GM21447 (cell line): ENCODE data around the gene ADIPOR2.

Experiments
- ATAC-seq: cut with Tn5 transposase; IDR thresholded peaks from one replicate; pipeline ENCODE4 v1.9.1; 2021; ENCODE audit not compliant: unreplicated experiment

The ADIPOR2 gene, protein sequence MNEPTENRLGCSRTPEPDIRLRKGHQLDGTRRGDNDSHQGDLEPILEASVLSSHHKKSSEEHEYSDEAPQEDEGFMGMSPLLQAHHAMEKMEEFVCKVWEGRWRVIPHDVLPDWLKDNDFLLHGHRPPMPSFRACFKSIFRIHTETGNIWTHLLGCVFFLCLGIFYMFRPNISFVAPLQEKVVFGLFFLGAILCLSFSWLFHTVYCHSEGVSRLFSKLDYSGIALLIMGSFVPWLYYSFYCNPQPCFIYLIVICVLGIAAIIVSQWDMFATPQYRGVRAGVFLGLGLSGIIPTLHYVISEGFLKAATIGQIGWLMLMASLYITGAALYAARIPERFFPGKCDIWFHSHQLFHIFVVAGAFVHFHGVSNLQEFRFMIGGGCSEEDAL

DNA sequence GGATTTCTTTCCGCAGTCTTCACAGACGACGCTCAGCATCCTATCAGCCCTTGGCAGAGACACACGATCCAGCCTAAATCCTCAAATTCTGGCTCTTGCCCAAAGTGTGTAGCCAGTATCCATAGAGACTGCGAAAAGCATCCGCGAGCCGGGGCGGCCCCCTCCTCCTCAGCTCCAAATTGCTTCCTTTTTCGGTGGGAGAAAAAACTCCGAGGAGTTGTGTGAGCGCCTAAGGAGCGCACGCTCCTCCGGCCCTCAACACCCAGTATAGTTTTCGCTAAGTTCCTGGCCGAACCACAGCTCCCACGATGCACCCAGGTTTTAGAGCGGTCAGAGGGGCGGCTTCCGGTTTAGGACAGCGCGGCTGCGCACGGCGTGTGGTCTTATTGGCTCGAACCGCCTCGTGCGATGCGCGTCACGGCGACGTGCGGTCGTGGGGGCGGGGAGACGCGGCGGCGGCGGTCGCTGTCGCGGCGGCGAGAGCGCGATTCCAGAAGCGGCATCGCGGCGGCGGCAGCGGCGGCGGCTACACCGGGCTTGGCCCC, at the start of gene ADIPOR2:
Gene ADIPOR2, plus strand, starts transcription at position 493 of the 545 bp plus-strand sequence. CDS start 63,274 bp downstream, outside the sequence.
- peak; percentile 92 for ATAC-seq

DNA sequence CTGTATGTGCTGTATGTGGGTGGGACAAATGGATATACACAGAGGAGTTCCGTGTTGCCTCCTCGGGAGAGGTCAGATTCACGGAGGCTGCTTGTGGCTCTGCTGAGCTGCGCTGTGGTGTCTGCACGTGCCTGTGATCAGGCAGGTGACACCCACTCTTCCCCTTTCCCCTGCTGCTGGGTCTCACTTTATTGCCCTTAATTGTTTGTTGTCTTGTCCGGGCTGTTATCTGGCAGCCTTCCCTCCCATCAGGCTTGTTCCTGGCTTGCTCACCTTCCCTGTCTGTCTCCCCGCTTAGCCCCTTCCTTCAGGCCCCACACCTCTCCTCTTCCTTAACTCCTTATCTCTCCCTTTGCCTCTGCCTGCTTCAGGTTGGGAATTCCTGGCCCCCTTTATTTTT, 48.4 kb upstream of the ADIPOR2 start:
- no peak for ATAC-seq

DNA sequence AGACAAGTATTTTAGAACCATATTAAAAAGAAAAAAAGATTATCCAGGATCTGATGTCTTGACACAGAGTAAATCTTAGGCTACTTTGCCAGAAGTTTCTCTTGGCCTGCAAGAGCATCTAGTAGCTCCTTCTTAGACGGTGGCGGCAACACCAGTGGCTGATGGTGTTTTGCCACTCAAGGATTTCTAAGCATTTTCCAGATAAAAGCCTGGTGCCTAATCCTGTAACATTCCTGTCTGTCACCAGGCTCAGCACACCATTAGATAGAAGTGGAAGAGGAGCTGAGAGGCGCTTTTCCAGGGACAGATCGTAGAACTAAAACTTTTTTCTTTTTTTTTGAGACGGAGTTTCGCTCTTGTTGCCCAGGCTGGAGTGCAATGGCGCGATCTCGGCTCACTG, 47.8 kb upstream of the ADIPOR2 start:
- no peak for ATAC-seq

DNA sequence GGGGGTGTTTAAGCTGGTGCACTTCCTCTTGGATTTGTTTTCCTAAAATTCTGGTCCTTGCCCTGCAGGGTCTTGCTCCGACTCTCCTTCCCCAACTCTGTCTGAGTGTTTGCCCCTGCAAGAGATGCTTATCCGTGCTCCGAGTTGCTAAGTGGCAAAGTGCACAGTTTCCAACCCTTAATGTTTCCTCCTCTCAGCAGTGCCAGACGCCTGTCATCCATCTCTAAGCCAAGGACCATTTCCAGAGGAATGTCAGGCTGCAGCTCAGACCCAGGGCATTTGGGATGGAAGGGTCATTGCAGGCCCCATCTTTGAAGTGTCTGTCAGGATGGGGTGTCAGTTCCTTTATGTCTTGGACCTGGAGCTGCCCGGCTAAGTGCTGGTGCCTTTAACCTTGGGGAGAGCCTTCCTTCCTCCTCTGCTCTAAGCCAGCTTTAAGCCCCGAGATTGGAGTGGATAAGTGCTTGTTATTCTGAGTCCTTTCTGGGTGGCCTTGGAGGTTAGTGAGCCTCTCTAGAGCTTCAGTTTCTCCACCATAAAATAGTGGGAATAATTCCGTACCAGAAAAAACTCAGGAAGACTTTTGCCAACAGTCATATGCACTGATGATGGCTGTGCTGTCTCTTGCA, 46.9 kb upstream of the ADIPOR2 start:
- no peak for ATAC-seq

DNA sequence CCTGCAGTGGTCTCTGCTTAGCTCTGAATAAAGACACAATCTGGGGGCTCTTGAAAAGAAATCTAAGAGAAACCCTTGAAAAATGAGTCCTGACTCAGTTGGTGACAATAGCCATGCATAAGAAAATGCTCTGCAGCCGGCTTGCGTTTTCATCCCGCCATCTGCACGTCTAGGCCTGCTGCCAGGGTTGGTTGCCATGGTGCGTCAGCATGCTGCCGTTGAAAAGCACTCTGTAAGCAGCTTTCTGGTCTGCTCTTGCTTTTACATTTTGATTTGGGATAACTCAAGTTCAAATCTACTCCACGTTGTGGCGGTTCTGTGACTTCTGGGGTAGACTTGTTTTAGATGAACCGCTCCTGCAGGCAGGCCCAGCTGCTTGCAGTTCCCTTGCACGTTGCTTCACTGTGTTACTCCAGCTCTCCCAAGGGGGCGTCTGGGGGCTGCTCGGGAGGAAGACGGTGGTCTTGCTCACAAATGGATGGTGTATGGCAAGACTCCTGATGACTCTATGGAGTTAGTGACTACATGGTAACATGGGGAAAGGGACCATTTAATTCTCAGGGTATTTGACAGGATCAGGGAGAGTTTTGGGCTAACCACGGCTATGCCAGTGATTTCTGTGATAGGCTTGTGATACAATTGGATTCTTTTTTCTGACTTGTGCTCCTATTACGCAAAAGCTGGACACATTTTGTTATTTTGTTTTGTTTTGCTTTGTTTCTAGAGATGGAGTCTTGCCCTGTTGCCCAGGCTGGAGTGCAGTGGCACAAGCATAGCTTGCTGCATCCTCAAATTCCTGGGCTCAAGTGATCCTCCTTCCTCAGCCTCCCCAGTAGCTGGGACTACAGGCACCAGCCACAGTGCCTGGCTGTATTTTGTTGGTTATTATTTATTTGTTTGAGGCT, 46.1 kb upstream of the ADIPOR2 start:
- ATAC-seq = no peak

DNA sequence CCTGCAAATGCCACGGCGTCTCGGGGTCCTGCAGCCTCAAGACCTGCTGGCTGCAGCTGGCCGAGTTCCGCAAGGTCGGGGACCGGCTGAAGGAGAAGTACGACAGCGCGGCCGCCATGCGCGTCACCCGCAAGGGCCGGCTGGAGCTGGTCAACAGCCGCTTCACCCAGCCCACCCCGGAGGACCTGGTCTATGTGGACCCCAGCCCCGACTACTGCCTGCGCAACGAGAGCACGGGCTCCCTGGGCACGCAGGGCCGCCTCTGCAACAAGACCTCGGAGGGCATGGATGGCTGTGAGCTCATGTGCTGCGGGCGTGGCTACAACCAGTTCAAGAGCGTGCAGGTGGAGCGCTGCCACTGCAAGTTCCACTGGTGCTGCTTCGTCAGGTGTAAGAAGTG, 45.1 kb upstream of the ADIPOR2 start:
- no peak for ATAC-seq

DNA sequence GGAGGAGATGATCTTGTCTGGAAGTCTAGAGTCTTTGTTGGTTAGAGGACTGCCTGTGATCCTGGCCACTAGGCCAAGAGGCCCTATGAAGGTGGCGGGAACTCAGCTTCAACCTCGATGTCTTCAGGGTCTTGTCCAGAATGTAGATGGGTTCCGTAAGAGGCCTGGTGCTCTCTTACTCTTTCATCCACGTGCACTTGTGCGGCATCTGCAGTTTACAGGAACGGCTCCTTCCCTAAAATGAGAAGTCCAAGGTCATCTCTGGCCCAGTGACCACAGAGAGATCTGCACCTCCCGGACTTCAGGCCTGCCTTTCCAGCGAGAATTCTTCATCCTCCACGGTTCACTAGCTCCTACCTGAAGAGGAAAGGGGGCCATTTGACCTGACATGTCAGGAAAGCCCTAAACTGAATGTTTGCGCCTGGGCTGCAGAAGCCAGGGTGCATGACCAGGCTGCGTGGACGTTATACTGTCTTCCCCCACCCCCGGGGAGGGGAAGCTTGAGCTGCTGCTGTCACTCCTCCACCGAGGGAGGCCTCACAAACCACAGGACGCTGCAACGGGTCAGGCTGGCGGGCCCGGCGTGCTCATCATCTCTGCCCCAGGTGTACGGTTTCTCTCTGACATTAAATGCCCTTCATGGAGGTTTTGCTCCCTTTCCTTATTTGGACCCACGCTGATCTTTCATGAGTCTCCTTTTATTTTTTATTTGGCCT, 44.1 kb upstream of the ADIPOR2 start:
- no peak for ATAC-seq

DNA sequence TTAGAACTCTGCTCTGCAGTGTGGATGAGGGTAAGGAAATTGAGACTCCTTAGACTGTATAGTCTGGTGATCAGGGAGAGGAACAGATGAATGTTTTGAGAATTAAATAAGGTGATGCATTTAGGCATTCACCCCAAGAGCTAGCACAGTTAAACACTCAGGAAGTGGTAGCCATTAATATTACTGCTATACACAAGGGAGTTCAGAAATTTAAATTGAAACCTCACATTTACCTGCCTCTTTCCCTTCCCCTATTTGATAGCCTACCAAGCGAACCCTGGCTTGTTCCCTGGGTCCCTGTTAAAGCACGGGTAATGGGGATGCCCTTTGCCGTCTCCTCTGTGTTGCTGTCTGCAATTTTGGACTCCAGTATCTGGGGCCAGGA, 43.6 kb upstream of the ADIPOR2 start:
- ATAC-seq = no peak

DNA sequence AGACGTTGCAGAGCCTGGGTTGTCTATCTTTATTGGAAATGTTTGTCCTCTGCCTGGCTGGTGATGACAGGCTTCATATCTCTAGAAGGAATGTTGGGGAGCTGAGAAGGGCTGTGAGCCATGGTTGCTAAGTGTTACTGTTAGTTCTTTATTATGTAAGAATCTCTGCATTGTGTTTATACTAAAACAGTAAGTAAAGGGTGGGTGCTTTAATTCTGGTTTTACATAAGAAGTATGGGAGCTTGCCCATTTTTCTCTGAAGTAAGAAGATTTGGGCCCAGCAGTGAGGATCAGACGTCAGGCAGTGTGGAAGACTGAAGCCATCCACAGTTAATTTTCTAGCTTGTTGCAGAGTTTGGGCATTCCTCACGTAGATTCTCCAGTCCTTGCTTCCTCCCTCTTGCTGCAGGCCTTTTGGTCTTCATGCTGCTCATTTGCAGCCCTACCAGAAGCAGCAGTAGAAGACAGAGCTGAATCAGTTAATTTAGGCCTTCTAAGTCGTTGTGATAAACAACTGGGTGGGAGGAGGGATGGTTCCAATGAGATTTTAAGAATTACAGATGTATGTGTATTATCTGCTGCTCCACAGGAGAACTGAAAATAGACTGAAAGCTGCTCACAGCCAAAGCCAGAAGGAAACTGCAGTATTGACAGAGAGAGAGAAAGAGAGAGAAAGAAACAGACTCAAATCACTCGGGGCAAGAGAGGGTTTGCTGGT, 40.5 kb upstream of the ADIPOR2 start:
- ATAC-seq = no peak

DNA sequence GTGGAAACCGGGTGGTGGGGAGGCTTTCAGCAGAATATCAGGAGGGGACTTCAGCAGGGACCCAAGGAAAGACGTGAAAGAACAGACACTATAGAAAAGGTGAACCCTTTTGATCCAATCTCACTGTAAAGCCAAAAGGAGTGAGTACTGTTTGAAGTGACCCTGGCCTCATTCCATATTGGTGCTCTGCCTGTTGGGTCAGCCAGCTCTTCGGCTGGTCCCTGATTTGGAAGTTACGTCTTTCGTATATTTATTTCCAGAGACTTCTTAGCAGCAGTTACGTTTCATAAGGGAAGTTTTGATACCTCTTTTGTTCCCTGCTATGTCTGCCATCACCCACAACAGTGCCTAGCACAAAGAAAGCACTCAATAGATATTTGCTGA, 39.9 kb upstream of the ADIPOR2 start:
- ATAC-seq = no peak

DNA sequence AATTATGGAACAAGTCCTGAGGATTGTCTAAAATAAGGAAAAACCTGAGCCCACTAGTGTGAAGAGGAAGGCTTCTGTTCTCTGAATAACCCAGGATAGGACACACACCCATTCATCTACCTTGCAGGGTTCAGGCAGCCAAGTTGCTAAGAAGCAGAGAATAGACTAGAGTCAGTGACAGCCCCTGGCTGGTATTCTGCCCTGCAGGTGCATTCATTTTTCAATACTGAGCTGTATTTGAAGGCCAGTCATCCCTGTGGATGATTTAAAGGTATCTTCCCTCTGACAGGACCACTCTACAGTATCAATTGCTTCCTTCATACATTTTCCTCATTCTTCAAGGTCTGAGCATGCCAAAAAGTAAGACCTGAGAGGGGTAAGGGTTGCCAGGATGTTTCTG, 38.9 kb upstream of the ADIPOR2 start:
- ATAC-seq = no peak

DNA sequence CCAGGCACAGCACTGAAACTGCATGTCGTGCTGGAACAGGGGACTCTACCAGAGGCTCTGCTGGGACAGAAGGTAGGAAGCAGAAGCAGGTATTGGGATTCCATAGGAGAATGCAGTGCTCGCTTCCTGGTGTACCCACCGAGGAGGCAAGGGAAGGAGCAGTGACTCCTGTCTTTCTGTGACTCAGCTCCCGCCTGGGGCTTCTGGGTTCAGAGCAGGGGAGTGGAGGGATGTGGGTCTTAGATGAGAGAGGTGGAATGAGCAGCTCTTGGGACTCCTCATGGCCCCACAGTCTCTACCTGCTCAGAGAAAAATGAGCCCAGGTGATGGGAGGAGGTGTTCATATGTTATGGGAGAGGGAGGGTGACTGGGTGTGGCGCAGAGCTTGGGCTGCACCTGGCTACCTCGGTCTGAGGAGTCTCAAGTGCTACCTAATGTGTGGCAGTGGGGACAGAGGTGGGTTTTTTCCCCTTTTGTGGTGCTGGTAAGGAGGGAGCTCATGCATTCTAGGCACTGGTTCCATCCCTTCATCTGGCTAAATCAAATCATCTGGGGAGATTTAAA, 35.6 kb upstream of the ADIPOR2 start:
- ATAC-seq = no peak

DNA sequence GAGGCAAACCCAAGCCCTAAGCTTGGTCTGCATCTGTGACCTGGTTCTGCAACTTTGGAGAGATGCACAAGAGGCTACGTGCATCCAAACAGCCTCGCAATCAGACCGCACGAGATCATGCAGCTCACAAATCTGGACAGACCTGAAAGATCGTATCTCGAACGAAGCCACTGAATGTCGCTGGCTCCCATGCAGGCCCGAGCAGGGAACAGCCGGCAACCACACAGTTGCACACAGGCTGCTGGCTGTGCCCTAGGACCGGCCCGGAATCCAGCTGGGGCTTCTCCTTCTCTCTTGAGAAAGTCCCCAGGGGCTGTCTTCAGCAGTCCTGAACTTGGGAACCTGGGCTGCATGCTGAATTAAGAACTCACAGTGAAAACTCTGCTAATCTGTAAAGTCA, 34.0 kb upstream of the ADIPOR2 start:
- ATAC-seq = no peak

DNA sequence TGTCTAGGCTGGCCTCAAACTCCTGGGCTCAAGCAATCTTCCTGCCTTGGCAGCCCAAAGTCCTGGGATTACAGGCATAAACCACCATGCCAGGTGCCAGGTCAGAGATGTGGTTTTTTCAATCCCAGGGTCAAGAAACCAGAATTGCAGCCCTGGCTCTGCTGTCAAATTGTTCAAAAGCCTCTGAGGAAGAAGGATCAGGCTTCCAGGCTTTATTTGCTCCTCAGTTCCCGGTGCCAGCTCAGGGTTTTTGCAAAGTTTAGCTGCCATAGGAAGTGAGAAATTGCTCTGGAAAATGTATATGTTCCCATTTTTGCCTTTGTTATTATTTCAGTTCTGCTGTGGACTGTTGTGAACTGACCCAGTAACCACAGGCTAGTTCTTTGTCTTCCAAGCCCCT, 33.2 kb upstream of the ADIPOR2 start:
- no peak for ATAC-seq

DNA sequence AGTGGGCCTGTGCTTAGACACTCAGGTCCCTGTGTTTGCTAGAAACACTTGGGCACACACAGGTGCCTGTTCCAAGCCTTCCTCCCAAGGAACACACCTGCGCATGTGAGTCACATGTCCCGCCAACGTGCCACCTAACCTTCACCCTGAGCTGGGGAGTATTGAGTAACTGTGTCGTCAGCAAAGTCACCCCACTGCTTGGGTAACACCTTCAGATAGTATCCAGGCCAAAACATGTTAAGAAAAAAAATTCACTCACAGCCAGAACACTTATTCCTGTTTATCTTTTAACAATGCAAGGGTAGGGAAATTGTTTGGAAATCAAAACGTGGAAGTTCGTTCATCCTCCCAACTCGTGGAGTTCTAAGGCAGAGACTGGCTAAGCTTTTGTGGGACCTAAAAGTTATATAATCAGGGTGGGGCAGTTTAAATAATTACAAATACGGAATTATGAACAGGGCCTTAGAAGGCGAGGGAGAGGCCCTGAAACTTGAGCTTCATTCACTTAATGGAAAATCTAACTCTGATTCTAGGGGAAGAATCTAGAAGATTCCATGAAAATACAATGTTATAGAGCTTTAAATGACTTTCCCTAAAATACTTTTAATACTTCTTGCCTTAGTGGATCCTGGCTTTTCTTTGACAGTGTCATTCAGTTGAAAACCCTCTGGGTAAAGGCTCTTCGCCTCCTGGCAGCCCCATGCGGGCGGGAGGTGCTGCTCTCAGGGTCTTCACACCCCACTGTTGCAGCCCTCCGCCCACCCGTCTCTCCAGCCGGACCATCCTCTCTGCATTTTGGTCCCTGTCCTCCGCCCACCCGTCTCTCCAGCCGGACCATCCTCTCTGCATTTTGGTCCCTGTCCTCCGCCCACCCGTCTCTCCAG, 30.3 kb upstream of the ADIPOR2 start:
- no peak for ATAC-seq

DNA sequence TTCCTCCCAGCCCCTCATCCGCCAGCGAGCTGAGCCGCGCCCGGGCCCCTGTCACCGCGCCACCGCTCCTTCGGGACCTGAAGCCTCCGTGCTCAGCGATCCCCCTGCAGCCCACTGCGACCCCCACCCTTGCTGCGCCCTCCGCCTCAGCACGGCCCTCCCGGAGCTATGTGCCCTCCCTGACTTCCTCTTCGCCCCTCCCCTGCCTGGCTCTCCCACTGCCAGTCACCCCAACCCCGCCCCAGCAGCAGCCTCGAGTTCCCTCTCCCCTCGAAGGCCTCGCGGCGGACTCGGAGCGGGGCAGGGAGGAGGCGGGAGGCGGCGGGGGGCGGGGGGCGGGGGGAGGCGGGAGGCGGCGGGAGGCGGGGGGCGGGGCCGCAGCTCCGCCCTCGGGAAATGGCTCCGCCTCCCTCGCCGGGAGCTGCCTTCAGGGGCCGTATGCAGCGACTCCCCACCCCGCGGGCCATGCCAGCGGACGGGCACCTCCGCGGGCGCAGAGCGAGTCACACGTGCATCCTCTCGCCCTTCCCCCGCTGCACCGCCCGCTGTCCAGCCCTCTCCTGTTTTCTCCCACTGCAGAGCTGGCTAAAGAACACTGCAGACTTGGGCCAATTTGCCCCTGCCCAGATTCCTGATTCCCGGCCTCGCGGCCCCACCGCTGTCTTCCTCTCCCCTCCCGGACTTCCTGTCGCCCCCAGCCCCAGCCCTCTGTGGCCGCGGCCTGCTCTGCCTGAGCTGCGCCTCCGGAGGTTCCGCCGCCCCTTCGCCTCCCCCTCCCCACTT, 29.1 kb upstream of the ADIPOR2 start:
- ATAC-seq = peak; percentile 73

DNA sequence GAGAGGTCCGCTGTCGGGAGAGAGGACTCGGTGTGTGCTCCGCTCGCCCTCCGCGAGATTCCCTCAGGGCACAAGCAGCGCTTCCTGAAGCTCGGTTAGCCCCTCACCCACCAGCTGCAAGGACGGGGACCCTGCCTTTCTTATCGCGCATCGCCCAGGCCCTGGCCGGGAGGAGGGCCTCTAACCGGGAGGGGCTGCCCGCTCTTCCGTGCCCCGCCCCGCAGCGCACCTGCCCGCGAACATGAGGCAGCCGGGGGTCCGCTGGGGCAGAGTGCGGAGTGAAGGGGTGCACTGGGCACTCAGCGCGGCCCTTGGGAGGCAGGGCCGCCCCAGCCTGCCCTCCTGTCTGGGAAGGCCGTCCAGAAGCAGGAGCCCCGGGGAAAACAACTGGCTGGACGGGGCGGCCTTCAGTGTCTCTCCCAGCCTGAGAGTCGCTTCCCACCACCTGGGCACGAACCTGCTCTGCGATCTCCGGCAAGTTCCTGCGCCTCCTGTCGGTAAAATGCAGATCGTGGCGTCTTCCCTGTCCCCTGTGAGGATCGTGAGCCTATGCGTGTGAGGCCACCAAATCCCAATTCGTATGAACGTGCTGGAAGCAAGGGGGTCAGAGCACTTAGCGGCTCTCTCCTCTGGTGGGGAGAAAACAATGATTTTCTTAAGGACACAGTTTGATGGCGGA, 28.0 kb upstream of the ADIPOR2 start:
- ATAC-seq = no peak
